GM19467 (cell line): Measurements from ENCODE around the gene HIVEP1.

Experiments
- ATAC-seq: cut with Tn5 transposase; IDR thresholded peaks from one replicate; pipeline ENCODE4 v1.9.1; 2021; ENCODE audit warnings: mild to moderate bottlenecking, moderate library complexity; ENCODE audit not compliant: unreplicated experiment

Gene HIVEP1

GRCh38 chr6:12017263-12017662 lies 5.2 kb downstream of the HIVEP1 start:
- no peak for ATAC-seq

GRCh38 chr6:12017876-12018401 lies 5.8 kb downstream of the HIVEP1 start:
- ATAC-seq, result no peak

DNA sequence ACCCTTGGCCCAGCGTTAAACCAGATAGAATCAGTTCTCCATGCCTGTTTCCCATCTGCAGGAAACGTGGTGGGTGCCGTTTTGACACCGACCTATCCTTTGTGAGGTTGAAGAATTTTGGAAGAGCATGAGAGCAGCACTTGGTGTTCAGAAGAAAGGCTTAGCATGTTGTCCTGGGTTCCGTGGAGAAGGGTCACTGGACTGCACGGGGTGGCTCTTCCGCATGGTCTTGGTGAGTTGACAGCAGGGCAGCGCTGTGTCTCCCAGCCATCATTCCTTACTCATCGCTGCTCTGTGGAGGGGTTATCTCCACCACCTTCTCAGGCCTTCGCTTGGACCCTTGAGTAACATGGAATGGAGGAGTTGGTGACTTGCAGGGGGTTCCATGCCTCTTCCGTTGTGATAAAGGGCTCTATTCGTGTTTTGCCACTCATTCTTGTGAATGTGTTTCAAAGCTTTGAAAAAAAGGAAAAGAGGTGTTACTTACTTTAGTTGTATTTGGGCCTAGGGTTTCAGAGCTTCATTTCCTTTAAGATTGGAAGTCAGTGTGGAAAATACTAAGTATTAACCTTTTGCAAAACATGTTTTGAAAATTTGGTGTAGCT lies 8.2 kb downstream of the HIVEP1 start:
- no peak for ATAC-seq

- ATAC-seq, result no peak
Measured at GRCh38 chr6:12022481-12022880, 10.4 kb downstream of the HIVEP1 start.

DNA sequence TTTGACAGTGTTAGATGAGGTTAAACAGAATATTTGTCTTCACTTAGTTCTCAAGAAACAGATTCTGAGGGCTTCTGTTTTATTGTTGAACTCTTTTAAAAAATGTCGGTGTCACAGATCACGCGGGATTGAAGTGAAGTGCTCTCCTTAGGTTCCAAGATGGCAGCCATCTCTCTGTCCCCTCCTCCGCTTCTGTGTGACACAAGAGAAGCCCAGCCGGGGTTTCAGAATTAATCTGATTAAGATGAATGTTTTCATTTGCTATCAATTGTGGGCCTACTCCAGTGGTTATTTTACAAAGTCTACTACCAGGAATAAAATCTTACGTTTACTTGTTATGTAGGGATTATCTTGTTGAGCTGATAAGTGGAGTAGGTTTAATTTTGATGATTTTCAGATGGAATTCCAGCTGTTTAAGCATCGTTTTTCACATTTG lies 10.9 kb downstream of the HIVEP1 start:
- ATAC-seq, result no peak

GRCh38 chr6:12024216-12024615 lies 12.1 kb downstream of the HIVEP1 start:
- ATAC-seq, result no peak

DNA sequence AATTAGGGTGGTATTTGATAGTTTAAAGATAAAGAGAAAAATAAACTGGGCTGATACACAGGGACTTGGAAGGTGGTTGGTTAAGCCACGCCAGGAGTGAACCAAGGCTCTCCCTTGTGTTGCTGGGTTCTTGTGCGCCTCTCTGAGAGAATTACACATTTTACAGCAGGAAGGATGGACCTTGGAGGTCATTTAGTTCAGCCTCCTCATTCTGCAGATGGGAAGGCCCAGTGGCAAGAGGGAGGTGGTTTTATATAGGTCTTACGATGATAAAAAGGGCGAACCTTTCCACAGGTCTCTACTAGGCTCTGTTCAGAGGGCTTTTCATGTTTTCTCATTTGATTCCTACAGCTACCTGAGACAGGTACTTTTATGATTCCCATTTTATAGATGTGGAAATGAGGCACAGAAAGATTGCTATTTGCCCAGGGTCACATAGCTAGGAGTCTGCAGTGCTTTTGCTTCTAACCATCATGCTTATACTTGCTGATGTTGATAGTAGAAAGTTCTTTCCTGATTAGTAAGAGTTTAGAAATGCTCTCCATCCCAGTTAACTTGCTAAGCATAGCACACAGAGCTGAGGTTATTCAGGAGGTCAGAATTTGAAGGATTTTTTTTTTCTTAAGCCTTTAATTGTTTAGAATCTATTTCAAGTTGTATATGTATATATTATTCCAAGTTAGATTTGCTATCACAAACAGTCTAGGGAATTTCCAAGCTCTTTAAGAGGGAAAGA lies 12.8 kb downstream of the HIVEP1 start:
- ATAC-seq, result no peak

DNA sequence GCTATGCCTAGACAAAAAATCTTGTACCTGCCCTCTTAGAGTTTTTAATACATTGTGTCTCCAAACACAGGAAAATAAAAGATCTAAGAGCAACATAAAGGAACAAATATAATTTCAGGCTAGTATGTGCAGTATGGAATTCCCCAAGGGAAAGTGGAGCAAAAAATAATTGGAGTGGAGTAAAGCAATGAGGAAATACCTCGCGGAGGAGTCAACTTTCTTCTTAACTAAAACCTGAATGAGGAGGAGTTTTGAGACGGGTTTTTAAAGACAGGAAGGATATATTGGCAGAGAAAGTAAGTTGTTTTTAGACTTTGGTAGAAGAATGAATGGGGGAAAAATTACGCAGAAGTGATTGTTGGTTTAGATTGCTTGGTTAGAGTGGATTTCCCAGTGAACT lies 14.0 kb downstream of the HIVEP1 start:
- ATAC-seq, result no peak

- no peak for ATAC-seq
Measured at GRCh38 chr6:12026833-12027232, 14.7 kb downstream of the HIVEP1 start.

- ATAC-seq, result no peak
Measured at GRCh38 chr6:12028213-12028612, 16.1 kb downstream of the HIVEP1 start.

GRCh38 chr6:12029979-12030737 lies 18.0 kb downstream of the HIVEP1 start:
- no peak for ATAC-seq

DNA sequence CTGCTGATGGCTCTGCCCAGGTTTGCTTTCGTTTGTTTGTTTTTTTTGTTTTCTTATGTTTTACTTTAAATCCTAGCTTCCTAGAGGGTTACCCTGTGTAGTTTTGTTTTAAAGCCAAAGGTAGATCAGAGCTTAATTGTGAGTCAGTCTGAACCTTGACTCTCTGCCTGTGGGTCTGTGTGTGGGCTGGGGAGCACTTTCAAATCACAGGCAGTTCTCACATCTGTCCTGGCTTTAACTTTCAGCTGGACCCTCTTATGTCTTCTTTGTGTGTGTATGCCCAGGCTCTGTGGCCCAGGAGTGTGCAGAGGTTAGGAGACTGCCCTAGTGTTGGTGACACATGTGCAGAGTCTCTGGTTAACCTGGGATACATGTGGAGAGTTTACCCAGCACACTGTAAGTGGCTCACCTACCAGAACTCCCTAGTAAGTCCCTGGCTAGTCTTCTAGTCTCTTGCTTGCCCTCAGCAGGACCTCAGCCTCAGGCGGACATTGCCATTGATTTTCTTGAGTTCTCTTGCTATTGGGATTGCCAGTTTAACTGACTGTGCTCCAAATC lies 19.0 kb downstream of the HIVEP1 start:
- no peak for ATAC-seq

- no peak for ATAC-seq
Measured at GRCh38 chr6:12032783-12033573, 20.9 kb downstream of the HIVEP1 start.

DNA sequence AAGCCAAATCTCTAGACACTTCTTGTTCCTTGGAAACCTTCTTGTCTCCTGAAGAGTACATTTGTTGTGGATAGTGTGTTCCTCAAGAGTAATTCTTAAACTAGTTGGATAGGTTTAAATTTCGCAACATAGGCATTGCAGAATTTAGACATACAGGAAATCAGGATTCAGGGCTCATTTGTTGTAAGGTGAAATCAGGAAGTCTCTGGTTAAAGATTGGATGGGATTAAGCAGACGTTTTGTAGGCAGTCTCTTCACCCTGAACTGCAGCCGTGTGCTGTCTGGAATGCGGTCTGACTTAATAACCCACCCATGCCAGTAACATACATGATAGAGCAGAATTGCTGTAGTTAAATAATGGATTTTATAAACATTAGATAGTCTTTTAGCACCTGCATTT lies 21.7 kb downstream of the HIVEP1 start:
- ATAC-seq, result no peak

- no peak for ATAC-seq
Measured at GRCh38 chr6:12034349-12034748, 22.2 kb downstream of the HIVEP1 start.

- no peak for ATAC-seq
Measured at GRCh38 chr6:12034837-12035236, 22.7 kb downstream of the HIVEP1 start.

GRCh38 chr6:12036766-12037165 lies 24.7 kb downstream of the HIVEP1 start:
- ATAC-seq, result no peak

DNA sequence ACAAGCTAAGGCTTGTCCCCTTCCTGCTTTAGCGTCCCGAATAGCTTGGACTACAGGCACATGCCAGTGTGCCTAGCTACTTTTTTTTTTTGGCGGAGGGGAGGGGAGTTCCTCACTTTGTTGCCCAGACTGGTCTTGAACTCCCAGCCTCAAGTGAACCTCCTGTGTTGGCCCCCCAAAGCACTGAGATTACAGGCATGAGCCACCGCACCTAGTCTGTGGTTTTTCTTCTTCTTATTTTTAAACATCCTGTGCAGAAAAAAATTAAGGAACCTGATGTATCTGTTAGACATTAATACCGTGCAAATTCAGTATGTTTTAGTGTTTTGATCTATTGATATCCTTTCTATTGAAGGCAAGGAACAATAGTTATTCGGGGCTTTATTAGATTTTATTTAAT lies 25.7 kb downstream of the HIVEP1 start:
- ATAC-seq, result no peak

GRCh38 chr6:12039540-12040459 lies 27.7 kb downstream of the HIVEP1 start:
- ATAC-seq, result no peak

DNA sequence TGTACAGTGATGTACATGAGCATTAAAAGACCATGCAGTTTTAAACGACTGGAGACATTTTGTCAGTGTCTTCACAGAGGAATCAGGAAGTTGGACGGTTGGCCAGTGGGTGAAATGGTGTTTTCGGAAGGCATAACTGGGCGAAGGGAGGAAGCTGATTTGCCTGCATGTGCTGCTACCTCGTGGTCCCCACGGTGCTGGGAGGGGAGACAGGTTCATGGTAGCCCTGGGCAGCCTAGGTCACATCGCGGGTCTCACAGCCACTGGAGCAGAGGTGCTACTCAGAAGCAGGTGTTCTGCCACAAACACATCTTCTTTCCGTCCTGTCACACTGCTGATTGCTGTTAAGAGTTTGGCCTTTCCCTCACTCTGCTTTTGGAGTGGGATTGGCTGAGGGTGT lies 35.2 kb downstream of the HIVEP1 start:
- ATAC-seq, result no peak
